Skeletal muscle tissue (tissue), 4 donors: Measurements from ENCODE around the gene OPN1LW. TPM values are rescaled to one million over a fixed set of nuclear protein-coding genes. Genes with fewer than 3 reads are reported as not detected.
"Not testable (repeated sequence)": the region's sequence is repeated elsewhere in the genome, so short reads cannot be mapped to it uniquely, and the experiment has no call there.

Source experiments
- H3K27ac ChIP-seq: one replicate; pipeline ENCODE4 v1.7.0; 2013; ENCODE audit warnings: mild to moderate bottlenecking, low read depth, low read length, inconsistent platforms
- H3K27me3 ChIP-seq, 3 donors: one replicate each; pipeline ENCODE4 v1.7.0; 2013; ENCODE audit warnings: low read length in 3 of 3; ENCODE audit not compliant: control insufficient read depth in 3 of 3, insufficient read depth in 3 of 3
- H3K36me3 ChIP-seq, 3 donors: one replicate each; pipeline ENCODE4 v1.7.0; 2013; ENCODE audit warnings: low read length in 3 of 3; ENCODE audit not compliant: control insufficient read depth in 3 of 3, insufficient read depth in 3 of 3
- H3K4me1 ChIP-seq, 3 donors: one replicate each; pipeline ENCODE4 v1.7.0; 2013; ENCODE audit warnings: low read length in 3 of 3, mild to moderate bottlenecking in 3 of 3; ENCODE audit not compliant: control insufficient read depth in 3 of 3, insufficient read depth in 3 of 3
- H3K4me3 ChIP-seq, 3 donors: one replicate each; pipeline ENCODE4 v1.7.0; 2013; ENCODE audit warnings: low read length in 3 of 3
- H3K9ac ChIP-seq, 3 donors: one replicate each; pipeline ENCODE4 v1.7.0; 2013; ENCODE audit warnings: low read length in 3 of 3, mild to moderate bottlenecking in 3 of 3, moderate library complexity in 2 of 3, low read depth in 1 of 3
- H3K9me3 ChIP-seq, 3 donors: one replicate each; pipeline ENCODE4 v1.7.0; 2013; ENCODE audit warnings: low read length in 3 of 3; ENCODE audit not compliant: control insufficient read depth in 3 of 3
- total RNA-seq: library from RNA; depleted of rRNA; stranded (reverse); fragments of >200 nt; gene quantifications from one replicate; pipeline ENCODE4 v1.2.3, GENCODE V29; 2014
- donor health status: Osteomylitis.

Gene OPN1LW
- total RNA-seq, 1 donor from 2014 or later, result not detected

DNA sequence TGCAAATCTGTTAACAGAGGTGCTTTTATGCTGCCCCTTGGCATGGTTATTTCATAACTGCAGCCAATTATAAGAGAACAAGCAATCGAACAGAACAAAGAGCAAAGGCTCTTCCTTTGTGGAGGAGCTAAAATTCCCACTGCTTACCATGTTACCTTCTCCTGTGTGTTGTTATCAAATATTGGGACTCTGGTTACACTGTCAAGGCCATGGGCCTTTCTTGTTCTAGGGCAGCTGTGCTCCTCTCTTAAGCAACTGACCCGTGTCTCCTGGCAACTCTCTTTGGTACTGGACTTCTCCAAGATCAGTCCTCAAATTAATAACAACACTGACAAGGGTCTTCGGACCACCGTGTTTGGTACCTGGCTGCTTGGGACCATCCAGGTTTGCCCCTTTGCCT, 12.1 kb upstream of the OPN1LW start:
- H3K27me3 ChIP-seq, result no peaks in the 10 kb centered on the region

DNA sequence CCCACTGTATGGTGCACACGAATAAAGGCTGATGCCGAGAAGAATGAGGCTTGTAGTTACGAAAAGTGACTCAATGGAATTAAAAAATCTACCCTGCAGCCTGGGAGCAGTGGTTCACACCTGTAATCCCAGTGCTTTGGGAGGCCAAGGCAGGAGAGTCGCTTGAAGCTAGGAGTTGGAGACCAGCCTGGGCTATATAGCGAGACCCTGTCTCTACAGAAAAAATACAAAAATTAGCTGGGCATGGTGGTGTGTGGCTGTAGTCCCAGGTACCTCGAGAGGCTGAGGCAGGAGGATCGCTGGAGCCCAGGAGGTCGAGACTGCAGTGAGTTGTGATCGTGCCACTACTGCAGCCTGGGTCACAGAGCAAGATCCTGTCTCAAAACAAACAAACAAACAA, 11.7 kb upstream of the OPN1LW start:
- H3K36me3 ChIP-seq, result no peaks in the 10 kb centered on the region
- H3K4me1 ChIP-seq, result no peaks in the 10 kb centered on the region
- H3K4me3 ChIP-seq, result no peak overlapping the region
- H3K27ac ChIP-seq, result no peak overlapping the region
- no peaks in the 10 kb centered on the region for H3K9me3 ChIP-seq
- H3K27me3 ChIP-seq, result no peaks in the 10 kb centered on the region
- H3K9ac ChIP-seq, result no peak overlapping the region

More for the DNA sequence above, 12.1 kb upstream of the OPN1LW start:
- H3K4me3 ChIP-seq, result no peak overlapping the region
- no peaks in the 10 kb centered on the region for H3K4me1 ChIP-seq
- H3K9me3 ChIP-seq, result no peaks in the 10 kb centered on the region
- H3K9ac ChIP-seq, result no peak overlapping the region
- H3K36me3 ChIP-seq, result no peaks in the 10 kb centered on the region
- no peak overlapping the region for H3K27ac ChIP-seq

DNA sequence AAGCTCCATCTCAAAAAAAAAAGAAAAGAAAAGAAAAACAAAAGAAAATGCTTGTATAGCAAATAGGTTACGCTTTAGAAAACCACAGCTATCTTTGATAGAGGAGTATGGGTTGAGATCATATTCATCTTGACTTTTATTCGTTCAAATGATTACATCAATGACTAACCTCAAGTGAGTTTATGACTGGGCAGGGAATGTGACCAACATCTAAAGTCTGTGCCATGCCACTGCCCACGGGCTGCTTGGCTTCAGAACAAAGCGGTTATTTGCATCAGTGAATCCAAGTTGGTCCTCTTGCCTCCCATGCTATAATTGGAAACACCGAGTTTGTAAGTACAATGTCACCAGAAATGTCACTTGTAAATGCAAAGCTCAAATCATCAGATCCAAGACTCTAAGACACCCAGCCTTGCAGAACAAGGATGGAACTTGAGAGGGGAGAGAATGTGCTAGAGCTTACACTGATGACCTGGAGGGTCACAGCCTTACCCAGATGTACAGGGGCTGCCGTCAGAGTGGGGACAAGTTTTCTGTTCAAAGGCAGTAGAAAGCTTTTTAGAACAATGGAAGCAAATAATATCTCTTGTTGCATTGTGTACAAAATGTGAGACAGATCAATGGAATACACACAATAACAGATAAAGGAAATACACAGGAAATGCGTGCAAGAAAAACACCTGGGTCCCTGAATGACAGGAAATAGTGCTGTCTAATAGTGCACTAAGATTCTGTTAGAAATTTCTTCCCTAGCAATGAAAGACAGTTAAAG, 8.4 kb upstream of the OPN1LW start:
- no peaks in the 10 kb centered on the region for H3K4me1 ChIP-seq
- no peaks in the 10 kb centered on the region for H3K27me3 ChIP-seq
- no peak overlapping the region for H3K4me3 ChIP-seq
- no peak overlapping the region for H3K27ac ChIP-seq
- H3K36me3 ChIP-seq, result no peaks in the 10 kb centered on the region
- no peak overlapping the region for H3K9ac ChIP-seq
- no peaks in the 10 kb centered on the region for H3K9me3 ChIP-seq

DNA sequence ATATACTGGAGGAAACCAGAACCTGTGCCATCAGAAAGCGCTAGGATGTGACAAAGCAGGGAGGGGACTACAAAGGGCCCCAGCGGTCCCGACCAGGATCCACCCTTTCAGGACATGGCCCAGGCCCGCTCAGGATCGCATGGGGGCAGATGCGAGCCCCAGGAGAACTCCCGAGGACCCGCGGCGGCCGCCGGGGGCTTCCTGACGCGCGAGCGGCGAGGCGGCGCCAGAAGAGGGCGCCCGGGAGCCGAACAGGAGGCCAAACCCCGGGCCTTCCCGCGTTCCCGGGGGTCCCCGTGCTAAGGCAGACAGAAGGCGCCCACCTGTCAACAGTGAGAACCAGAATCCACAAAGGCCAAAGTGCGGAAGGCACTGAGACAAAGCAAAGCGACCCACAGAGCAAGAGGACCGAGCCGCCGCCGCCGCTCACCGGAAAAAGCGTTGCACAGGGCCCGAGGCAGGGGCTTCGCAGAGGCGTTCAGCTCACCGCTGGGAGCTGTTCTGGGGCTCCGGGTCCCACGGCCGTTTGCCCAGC, 7.3 kb upstream of the OPN1LW start:
- Histone ChIP-seq H3K4me1 (no peaks in the 10 kb centered on the region), H3K9ac (peak overlapping the region in 2 of 3 donors; percentile 29 to 79), H3K36me3 (no peaks in the 10 kb centered on the region), H3K4me3 (peak overlapping the region in 1 of 3 donors; percentile 66), H3K27ac (no peak overlapping the region), H3K9me3 (no peaks in the 10 kb centered on the region), H3K27me3 (no peaks in the 10 kb centered on the region)

DNA sequence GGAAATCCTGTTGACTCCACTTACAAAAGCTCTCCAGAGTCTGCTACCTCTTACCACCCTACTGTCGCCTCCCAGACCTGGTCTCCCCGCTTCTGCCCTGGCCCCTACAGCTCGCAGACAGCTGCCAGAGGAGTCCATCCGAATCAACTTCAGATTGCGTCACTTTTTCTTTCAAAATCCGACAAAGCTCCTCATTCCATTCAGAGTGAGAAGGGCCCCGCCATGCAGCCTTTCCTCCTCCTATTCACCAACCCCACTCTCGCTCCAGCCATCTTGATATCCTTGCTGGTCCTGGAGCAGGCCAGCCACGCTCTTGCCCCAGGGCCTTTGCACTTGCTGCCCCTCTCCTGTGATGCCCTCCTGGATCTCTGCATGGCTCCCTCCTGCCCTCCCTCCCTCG, 5.2 kb upstream of the OPN1LW start:
- peaks cover 0 to 3% (median 0%) of the 10 kb centered on the region in 3 donors for H3K27me3 ChIP-seq
- no peak overlapping the region for H3K27ac ChIP-seq
- H3K9ac ChIP-seq, result no peak overlapping the region
- no peaks in the 10 kb centered on the region for H3K4me1 ChIP-seq
- no peaks in the 10 kb centered on the region for H3K9me3 ChIP-seq
- H3K4me3 ChIP-seq, result no peak overlapping the region
- H3K36me3 ChIP-seq, result no peaks in the 10 kb centered on the region

DNA sequence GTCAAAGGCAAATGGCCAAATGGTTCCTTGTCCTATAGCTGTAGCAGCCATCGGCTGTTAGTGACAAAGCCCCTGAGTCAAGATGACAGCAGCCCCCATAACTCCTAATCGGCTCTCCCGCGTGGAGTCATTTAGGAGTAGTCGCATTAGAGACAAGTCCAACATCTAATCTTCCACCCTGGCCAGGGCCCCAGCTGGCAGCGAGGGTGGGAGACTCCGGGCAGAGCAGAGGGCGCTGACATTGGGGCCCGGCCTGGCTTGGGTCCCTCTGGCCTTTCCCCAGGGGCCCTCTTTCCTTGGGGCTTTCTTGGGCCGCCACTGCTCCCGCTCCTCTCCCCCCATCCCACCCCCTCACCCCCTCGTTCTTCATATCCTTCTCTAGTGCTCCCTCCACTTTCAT, 3.8 kb upstream of the OPN1LW start:
- Histone ChIP-seq H3K36me3 (no peaks in the 10 kb centered on the region), H3K9me3 (no peaks in the 10 kb centered on the region), H3K4me3 (no peak overlapping the region), H3K27ac (no peak overlapping the region), H3K4me1 (no peaks in the 10 kb centered on the region), H3K9ac (no peak overlapping the region), H3K27me3 (peaks cover 0 to 3% (median 0%) of the 10 kb centered on the region in 3 donors)

DNA sequence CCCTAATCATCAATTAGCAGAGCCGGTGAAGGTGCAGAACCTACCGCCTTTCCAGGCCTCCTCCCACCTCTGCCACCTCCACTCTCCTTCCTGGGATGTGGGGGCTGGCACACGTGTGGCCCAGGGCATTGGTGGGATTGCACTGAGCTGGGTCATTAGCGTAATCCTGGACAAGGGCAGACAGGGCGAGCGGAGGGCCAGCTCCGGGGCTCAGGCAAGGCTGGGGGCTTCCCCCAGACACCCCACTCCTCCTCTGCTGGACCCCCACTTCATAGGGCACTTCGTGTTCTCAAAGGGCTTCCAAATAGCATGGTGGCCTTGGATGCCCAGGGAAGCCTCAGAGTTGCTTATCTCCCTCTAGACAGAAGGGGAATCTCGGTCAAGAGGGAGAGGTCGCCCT, 3.3 kb upstream of the OPN1LW start:
- H3K36me3 ChIP-seq, result no peaks in the 10 kb centered on the region
- H3K4me1 ChIP-seq, result no peaks in the 10 kb centered on the region
- H3K4me3 ChIP-seq, result no peak overlapping the region
- no peaks in the 10 kb centered on the region for H3K9me3 ChIP-seq
- H3K27me3 ChIP-seq, result peaks cover 0 to 3% (median 0%) of the 10 kb centered on the region in 3 donors
- H3K27ac ChIP-seq, result no peak overlapping the region
- H3K9ac ChIP-seq, result no peak overlapping the region

DNA sequence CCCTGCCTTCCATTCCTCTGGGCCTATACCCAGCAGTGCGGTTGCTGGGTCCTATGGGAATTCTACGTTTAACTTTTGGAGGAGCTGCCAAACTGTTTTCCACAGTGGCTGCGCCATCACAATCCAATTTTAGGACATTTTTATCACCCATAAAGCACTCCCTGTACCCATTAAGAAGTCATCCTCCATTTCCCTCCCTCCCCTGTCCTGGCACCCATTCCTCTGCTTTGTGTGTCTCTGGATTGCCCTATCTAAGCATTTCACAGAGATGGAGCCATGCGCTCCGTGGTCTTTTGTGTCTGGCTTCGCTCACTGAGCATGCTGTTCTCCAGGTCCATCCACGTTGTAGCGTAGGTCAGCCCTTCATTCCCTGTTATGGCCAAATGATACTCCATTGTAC, 1.7 kb upstream of the OPN1LW start:
- Histone ChIP-seq H3K36me3 (no peaks in the 10 kb centered on the region), H3K4me3 (no peak overlapping the region), H3K27me3 (peaks cover 0 to 3% (median 0%) of the 10 kb centered on the region in 3 donors), H3K9ac (no peak overlapping the region), H3K27ac (no peak overlapping the region), H3K4me1 (no peaks in the 10 kb centered on the region), H3K9me3 (no peaks in the 10 kb centered on the region)

DNA sequence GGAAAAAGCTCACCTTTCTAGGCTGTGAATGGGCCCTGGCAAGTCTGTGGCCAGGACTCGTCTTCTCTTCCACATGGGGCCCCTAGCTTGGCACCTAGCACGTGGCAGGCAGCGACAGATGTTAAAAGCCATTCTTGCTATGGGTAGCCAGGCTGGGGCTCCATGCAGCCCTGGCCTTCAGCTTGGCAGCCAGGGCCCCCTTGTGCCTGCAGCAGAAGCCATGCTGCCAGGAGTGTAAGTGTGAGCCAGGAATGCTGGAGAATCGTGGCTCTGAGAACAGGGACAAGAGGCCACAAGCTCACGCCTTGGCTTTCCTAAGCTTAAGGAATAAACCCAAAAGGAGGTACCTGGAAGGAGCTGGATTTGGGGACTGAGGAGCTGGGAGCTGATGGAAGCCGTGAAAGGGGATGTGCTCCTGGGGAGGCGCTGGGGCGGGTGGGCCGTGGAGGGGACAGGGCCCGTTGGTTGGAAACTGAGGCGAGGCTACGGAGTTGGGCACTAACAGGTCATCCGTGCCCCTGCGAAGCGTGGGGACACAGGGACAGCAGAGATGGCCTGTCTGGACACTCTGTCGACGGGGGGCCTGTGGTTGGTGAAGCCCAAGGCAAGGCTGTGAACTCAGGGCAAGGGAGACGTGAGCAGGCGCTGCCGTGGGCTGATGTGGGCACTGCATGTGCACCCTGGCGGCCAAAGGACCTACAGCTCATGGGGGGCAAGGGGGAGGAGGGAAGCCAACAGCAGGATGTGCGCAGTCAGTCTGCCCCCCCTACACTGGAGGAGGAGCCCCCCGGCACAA, 895 bp upstream of the OPN1LW start:
- Histone ChIP-seq H3K9me3 (no peaks in the 10 kb centered on the region), H3K9ac (no peak overlapping the region), H3K36me3 (no peaks in the 10 kb centered on the region), H3K4me3 (no peak overlapping the region), H3K27me3 (peaks cover 0 to 3% (median 0%) of the 10 kb centered on the region in 3 donors), H3K27ac (no peak overlapping the region), H3K4me1 (no peaks in the 10 kb centered on the region)

DNA sequence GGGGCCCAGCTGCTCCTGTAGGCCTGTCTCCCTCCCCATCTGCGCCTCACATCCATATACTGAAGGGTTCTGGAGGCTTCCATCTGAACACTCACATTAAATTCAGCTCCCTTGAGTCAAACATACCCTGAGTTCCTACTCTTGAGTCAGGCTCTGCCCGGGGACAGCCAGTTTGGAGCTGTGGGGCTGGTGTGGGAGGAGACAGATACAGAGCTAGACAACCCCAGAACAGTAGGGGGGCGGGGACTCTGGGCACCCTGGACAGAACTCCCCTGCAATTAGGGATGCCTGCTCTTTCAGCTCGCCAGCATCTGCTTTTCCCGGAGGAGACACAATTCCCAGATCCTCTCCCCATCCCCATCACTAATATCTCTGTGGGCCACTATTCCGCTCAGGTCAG, 7.0 kb downstream of the OPN1LW start:
- not testable (repeated sequence) for H3K4me1 ChIP-seq, H3K36me3 ChIP-seq, H3K9me3 ChIP-seq, H3K27ac ChIP-seq, H3K27me3 ChIP-seq, H3K9ac ChIP-seq, H3K4me3 ChIP-seq
